Stimulated activated CD8-positive, alpha-beta memory T cell treated with anti-CD3 and anti-CD28 coated beads, Interleukin-12 subunit alpha, Interleukin-12 subunit beta, amount 100 ng/mL, for 24 hours (primary cell): ENCODE measurements around the gene CHPF2.

Source experiments
- DNase-seq: peaks from one replicate; pipeline ENCODE4 v3.0.0-alpha.2; 2020; ENCODE audit errors: extremely low read depth

CHPF2 gene

GRCh38 chr7:151232091-151232916 lies at the start of gene CHPF2:
TSS of gene CHPF2 (plus strand) at chr7:151232483. CDS start at chr7:151234012, 1,529 bp downstream.
- DNase-seq, result peak; percentile 79

GRCh38 chr7:151185762-151186639 lies 46.3 kb upstream of the CHPF2 start:
- DNase-seq, result no peak

- DNase-seq, result no peak
Measured at GRCh38 chr7:151186640-151187408, 45.5 kb upstream of the CHPF2 start, which contains the start of gene ASB10. TSS of gene ASB10 (minus strand) at chr7:151187250. CDS start at chr7:151187130, 120 bp downstream.

- no peak for DNase-seq
Measured at GRCh38 chr7:151187409-151188251, 44.7 kb upstream of the CHPF2 start.

- DNase-seq, result no peak
Measured at GRCh38 chr7:151188252-151188542, 44.1 kb upstream of the CHPF2 start.

- DNase-seq, result no peak
Measured at GRCh38 chr7:151189038-151189437, 43.2 kb upstream of the CHPF2 start.

- DNase-seq, result no peak
Measured at GRCh38 chr7:151191544-151191943, 40.7 kb upstream of the CHPF2 start.

GRCh38 chr7:151192002-151192539 lies 40.2 kb upstream of the CHPF2 start:
- no peak for DNase-seq

GRCh38 chr7:151193203-151193978 lies 38.9 kb upstream of the CHPF2 start:
- no peak for DNase-seq

- DNase-seq, result no peak
Measured at GRCh38 chr7:151194188-151194587, 38.1 kb upstream of the CHPF2 start.

GRCh38 chr7:151195616-151196450 lies 36.5 kb upstream of the CHPF2 start:
- no peak for DNase-seq

- no peak for DNase-seq
Measured at GRCh38 chr7:151197932-151198331, 34.4 kb upstream of the CHPF2 start.

GRCh38 chr7:151198945-151199848 lies 33.1 kb upstream of the CHPF2 start:
- no peak for DNase-seq

- DNase-seq, result no peak
Measured at GRCh38 chr7:151201344-151201743, 30.9 kb upstream of the CHPF2 start.

- DNase-seq, result no peak
Measured at GRCh38 chr7:151201751-151202150, 30.5 kb upstream of the CHPF2 start.

GRCh38 chr7:151202836-151203235 lies 29.4 kb upstream of the CHPF2 start:
- DNase-seq, result no peak

GRCh38 chr7:151204383-151205032 lies 27.8 kb upstream of the CHPF2 start:
- no peak for DNase-seq

GRCh38 chr7:151205730-151206129 lies 26.6 kb upstream of the CHPF2 start:
- DNase-seq, result no peak
